ENCODE results near the gene PPARD.

- TF ChIP-seq CTCF (IDR thresholded peaks at IDR 0.05) (no peak), POLR2A (IDR thresholded peaks at IDR 0.05) (no peak)
Observed at GRCh38 chr6:35311390-35312075, 30.8 kb upstream of the PPARD start.

Data from thyroid gland (tissue), 4 donors.